HuH-7 (cell line): Measurements from ENCODE around the gene GJD2.

Experiments used
- DNase-seq: peaks from one replicate; pipeline ENCODE4 v3.0.0; 2011; ENCODE audit warnings: low spot score

The GJD2 gene

GRCh38 chr15:34724481-34724880 lies 30.3 kb downstream of the GJD2 start:
- DNase-seq: no peak

- DNase-seq: peak; percentile 12
These were observed 32.4 kb downstream of the GJD2 start for GRCh38 chr15:34722439-34722836.

GRCh38 chr15:34721802-34722438 lies 32.9 kb downstream of the GJD2 start:
- DNase-seq: no peak

- DNase-seq: no peak
These were observed 33.5 kb downstream of the GJD2 start for GRCh38 chr15:34721157-34721801.

- DNase-seq: no peak
These were observed 35.1 kb downstream of the GJD2 start for GRCh38 chr15:34719695-34720094.

GRCh38 chr15:34718681-34719665 lies 35.8 kb downstream of the GJD2 start:
- no peak for DNase-seq

GRCh38 chr15:34717729-34718128 lies 37.1 kb downstream of the GJD2 start:
- no peak for DNase-seq

- DNase-seq: no peak
These were observed 38.7 kb downstream of the GJD2 start for GRCh38 chr15:34716111-34716510.

- no peak for DNase-seq
These were observed 40.2 kb downstream of the GJD2 start for GRCh38 chr15:34714476-34715121.

- DNase-seq: no peak
These were observed 41.2 kb downstream of the GJD2 start for GRCh38 chr15:34713635-34714034.

GRCh38 chr15:34709866-34710265 lies 44.9 kb downstream of the GJD2 start:
- DNase-seq: no peak

GRCh38 chr15:34708422-34708821 lies 46.4 kb downstream of the GJD2 start:
- DNase-seq: peak; percentile 21

- DNase-seq: no peak
These were observed 53.3 kb downstream of the GJD2 start for GRCh38 chr15:34701536-34701935.
